SJCRH30 (cell line): Measurements from ENCODE around the gene NDUFC2. TPM values are rescaled to one million over a fixed set of nuclear protein-coding genes. Genes with fewer than 3 reads are reported as not detected.
"Not testable (repeated sequence)": the region's sequence is repeated elsewhere in the genome, so short reads cannot be mapped to it uniquely, and the experiment has no call there.

Experiments used
- DNase-seq, 2 experiments: peaks; one replicate each; pipeline ENCODE4 v3.0.0-alpha.2; 2015 to 2020
- H3K27ac ChIP-seq: fragments of 250-450 bp; sonication (Bioruptor Pico); 2 replicates; pipeline ENCODE4 v1.5.1; 2020; ENCODE audit warnings: mild to moderate bottlenecking, moderate library complexity
- H3K27me3 ChIP-seq: fragments of 250-450 bp; sonication (Bioruptor Pico); 2 replicates; pipeline ENCODE4 v1.5.1; 2020; ENCODE audit warnings: mild to moderate bottlenecking, moderate library complexity
- H3K36me3 ChIP-seq: fragments of 250-450 bp; sonication (Bioruptor Pico); 2 replicates; pipeline ENCODE4 v1.5.1; 2020; ENCODE audit warnings: mild to moderate bottlenecking, moderate library complexity
- H3K4me1 ChIP-seq: fragments of 250-450 bp; sonication (Bioruptor Pico); 2 replicates; pipeline ENCODE4 v1.5.1; 2020; ENCODE audit warnings: mild to moderate bottlenecking, moderate library complexity
- H3K4me3 ChIP-seq: fragments of 250-450 bp; sonication (Bioruptor Pico); 2 replicates; pipeline ENCODE4 v1.5.1; 2020; ENCODE audit warnings: mild to moderate bottlenecking, moderate library complexity
- H3K9me3 ChIP-seq: fragments of 250-450 bp; sonication (Bioruptor Pico); replicated peaks from 2 replicates; pipeline ENCODE4 v1.5.1; 2020; ENCODE audit warnings: mild to moderate bottlenecking, moderate library complexity
- total RNA-seq: library from RNA; depleted of rRNA; stranded (reverse); fragments of >200 nt; shearing (Covaris generic); gene quantifications from 2 replicates; pipeline ENCODE4 v1.2.3, GENCODE V29; 2014; rRNA removed

The NDUFC2 gene
- total RNA-seq = 127 and 135 TPM in 2 replicates

- H3K36me3 ChIP-seq = peaks cover 19% of the 10 kb centered on the region; the same call in 1 of the 2 replicates
- peak within 1 kb of the TSS; percentile 81 for H3K4me3 ChIP-seq
- peak; percentile 82 to 86 for DNase-seq
- H3K4me1 ChIP-seq = no peaks in the 10 kb centered on the region
- peak within 1 kb of the TSS; percentile 63 for H3K27ac ChIP-seq
- no peaks in the 10 kb centered on the region for H3K27me3 ChIP-seq
- H3K9me3 ChIP-seq = no peaks in the 10 kb centered on the region
Observed at GRCh38 chr11:78079232-78080083, at the start of gene NDUFC2. Gene NDUFC2 (minus strand): TSS chr11:78079862. CDS start chr11:78079744, 118 bp downstream.

GRCh38 chr11:78127403-78127802, 47.7 kb upstream of the NDUFC2 start:
- Histone ChIP-seq H3K4me3 (no peak overlapping the region), H3K9me3 (no peaks in the 10 kb centered on the region), H3K27ac (no peak overlapping the region), H3K36me3 (peaks cover 4% of the 10 kb centered on the region; the same call in 1 of the 2 replicates), H3K4me1 (no peaks in the 10 kb centered on the region), H3K27me3 (no peaks in the 10 kb centered on the region)
- no peak for DNase-seq

GRCh38 chr11:78112582-78113275, 33.1 kb upstream of the NDUFC2 start:
- H3K36me3 ChIP-seq = peaks cover 29% of the 10 kb centered on the region
- peaks cover 2% of the 10 kb centered on the region; the same call in 1 of the 2 replicates for H3K4me1 ChIP-seq
- H3K27ac ChIP-seq = no peak overlapping the region
- no peak for DNase-seq
- no peaks in the 10 kb centered on the region for H3K9me3 ChIP-seq
- H3K4me3 ChIP-seq = no peak overlapping the region
- no peaks in the 10 kb centered on the region for H3K27me3 ChIP-seq

- Histone ChIP-seq H3K36me3 (peaks cover 25% of the 10 kb centered on the region), H3K4me3 (no peak overlapping the region), H3K4me1 (peaks cover 2% of the 10 kb centered on the region; the same call in 1 of the 2 replicates), H3K27me3 (no peaks in the 10 kb centered on the region), H3K9me3 (no peaks in the 10 kb centered on the region), H3K27ac (no peak overlapping the region)
- no peak for DNase-seq
Observed at GRCh38 chr11:78111298-78111697, 31.6 kb upstream of the NDUFC2 start.

GRCh38 chr11:78110830-78111229, 31.2 kb upstream of the NDUFC2 start:
- Histone ChIP-seq H3K4me1 (peaks cover 2% of the 10 kb centered on the region; the same call in 1 of the 2 replicates), H3K27me3 (no peaks in the 10 kb centered on the region), H3K9me3 (no peaks in the 10 kb centered on the region), H3K36me3 (peaks cover 25% of the 10 kb centered on the region), H3K27ac (no peak overlapping the region), H3K4me3 (no peak overlapping the region)
- DNase-seq = no peak

GRCh38 chr11:78110351-78110750, 30.7 kb upstream of the NDUFC2 start:
- DNase-seq = no peak
- Histone ChIP-seq H3K27ac (no peak overlapping the region), H3K4me1 (peaks cover 2% of the 10 kb centered on the region; the same call in 1 of the 2 replicates), H3K9me3 (no peaks in the 10 kb centered on the region), H3K4me3 (no peak overlapping the region), H3K36me3 (peaks cover 25% of the 10 kb centered on the region), H3K27me3 (no peaks in the 10 kb centered on the region)

GRCh38 chr11:78109081-78110015, 29.7 kb upstream of the NDUFC2 start:
- H3K27ac ChIP-seq = peak overlapping the region; percentile 19; the same call in 1 of the 2 replicates
- peak; percentile 32 to 66 for DNase-seq
- H3K9me3 ChIP-seq = no peaks in the 10 kb centered on the region
- no peaks in the 10 kb centered on the region for H3K27me3 ChIP-seq
- peaks cover 28% of the 10 kb centered on the region for H3K36me3 ChIP-seq
- no peak overlapping the region for H3K4me3 ChIP-seq
- peaks cover 2% of the 10 kb centered on the region; the same call in 1 of the 2 replicates for H3K4me1 ChIP-seq

GRCh38 chr11:78100676-78101472, 21.2 kb upstream of the NDUFC2 start:
- no peak overlapping the region for H3K27ac ChIP-seq
- H3K36me3 ChIP-seq = peaks cover 43% of the 10 kb centered on the region
- no peak overlapping the region for H3K4me3 ChIP-seq
- H3K4me1 ChIP-seq = no peaks in the 10 kb centered on the region
- H3K27me3 ChIP-seq = no peaks in the 10 kb centered on the region
- no peak for DNase-seq
- H3K9me3 ChIP-seq = no peaks in the 10 kb centered on the region

GRCh38 chr11:78100261-78100660, 20.6 kb upstream of the NDUFC2 start:
- Histone ChIP-seq H3K27me3 (no peaks in the 10 kb centered on the region), H3K27ac (no peak overlapping the region), H3K4me1 (no peaks in the 10 kb centered on the region), H3K9me3 (no peaks in the 10 kb centered on the region), H3K4me3 (no peak overlapping the region), H3K36me3 (peaks cover 42% of the 10 kb centered on the region)
- DNase-seq = no peak

- Histone ChIP-seq H3K27me3 (no peaks in the 10 kb centered on the region), H3K4me3 (no peak overlapping the region), H3K4me1 (no peaks in the 10 kb centered on the region), H3K9me3 (no peaks in the 10 kb centered on the region), H3K27ac (no peak overlapping the region), H3K36me3 (peaks cover 43% of the 10 kb centered on the region)
- no peak for DNase-seq
Observed at GRCh38 chr11:78099666-78100065, 20.0 kb upstream of the NDUFC2 start.

GRCh38 chr11:78097666-78098385, 18.2 kb upstream of the NDUFC2 start:
- Histone ChIP-seq H3K36me3 (peaks cover 37% of the 10 kb centered on the region), H3K27ac (no peak overlapping the region), H3K4me1 (no peaks in the 10 kb centered on the region), H3K27me3 (no peaks in the 10 kb centered on the region), H3K9me3 (no peaks in the 10 kb centered on the region), H3K4me3 (no peak overlapping the region)
- no peak for DNase-seq

- H3K27ac ChIP-seq = no peak overlapping the region
- no peaks in the 10 kb centered on the region for H3K27me3 ChIP-seq
- H3K9me3 ChIP-seq = no peaks in the 10 kb centered on the region
- no peak overlapping the region for H3K4me3 ChIP-seq
- no peaks in the 10 kb centered on the region for H3K4me1 ChIP-seq
- DNase-seq = no peak
- H3K36me3 ChIP-seq = peaks cover 11% of the 10 kb centered on the region
Observed at GRCh38 chr11:78094250-78094649, 14.6 kb upstream of the NDUFC2 start.

- H3K4me1 ChIP-seq, H3K4me3 ChIP-seq, H3K36me3 ChIP-seq, H3K27ac ChIP-seq, H3K9me3 ChIP-seq, H3K27me3 ChIP-seq, DNase-seq: not testable (repeated sequence)
Observed at GRCh38 chr11:78086521-78087074, 6.9 kb upstream of the NDUFC2 start.
